Tongue (tissue), 2 donors: ENCODE measurements around the gene MYO1E. TPM values are rescaled to one million over a fixed set of nuclear protein-coding genes. Genes with fewer than 3 reads are reported as not detected.

Experiments
- DNase-seq: peaks from one replicate; pipeline ENCODE4 v3.0.0-alpha.2; 2015
- total RNA-seq: library from RNA; depleted of rRNA; stranded (reverse); fragments of >200 nt; gene quantifications from one replicate; pipeline ENCODE4 v1.2.3, GENCODE V29; 2014

MYO1E gene
- total RNA-seq, 1 donor from 2014 or later, result 66.6 TPM

DNA sequence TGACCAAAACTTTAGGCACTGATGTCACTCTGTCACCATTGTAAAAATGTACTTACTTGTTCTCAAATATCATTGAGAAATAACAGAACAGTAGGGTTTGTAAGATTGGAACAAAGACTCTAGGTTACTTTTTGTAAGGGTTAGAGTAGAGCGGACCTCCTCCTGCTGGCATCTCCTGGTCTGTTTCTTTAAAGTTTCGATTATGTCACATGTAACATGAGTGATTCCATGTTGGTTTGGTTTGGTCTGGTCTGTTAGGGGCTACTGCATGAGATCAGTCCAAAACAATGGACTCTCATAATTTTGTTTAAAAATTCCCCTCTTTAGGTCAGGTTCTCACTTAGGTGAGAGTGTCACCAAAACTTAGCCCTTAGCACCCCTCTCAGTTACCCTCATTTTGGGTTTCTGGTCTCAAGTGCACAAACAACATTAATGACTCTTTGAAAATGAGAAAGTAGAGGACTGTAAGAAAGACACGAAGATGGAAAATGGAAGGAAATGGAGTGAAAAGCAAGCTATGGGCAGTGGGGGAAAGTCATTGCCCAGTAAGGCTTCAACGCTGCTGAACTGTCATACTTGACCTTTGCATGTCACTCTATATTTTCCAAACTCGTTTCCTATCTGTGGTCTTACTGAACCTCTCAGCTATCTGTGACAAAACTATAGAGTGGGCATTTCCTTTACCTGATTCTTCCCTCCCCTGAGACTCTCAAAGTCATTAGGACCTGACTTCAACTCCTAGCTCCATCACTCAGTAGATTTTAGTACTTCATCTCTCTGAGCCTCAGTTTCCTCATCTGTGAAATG lies 113.3 kb downstream of the MYO1E start:
- no peak for DNase-seq

DNA sequence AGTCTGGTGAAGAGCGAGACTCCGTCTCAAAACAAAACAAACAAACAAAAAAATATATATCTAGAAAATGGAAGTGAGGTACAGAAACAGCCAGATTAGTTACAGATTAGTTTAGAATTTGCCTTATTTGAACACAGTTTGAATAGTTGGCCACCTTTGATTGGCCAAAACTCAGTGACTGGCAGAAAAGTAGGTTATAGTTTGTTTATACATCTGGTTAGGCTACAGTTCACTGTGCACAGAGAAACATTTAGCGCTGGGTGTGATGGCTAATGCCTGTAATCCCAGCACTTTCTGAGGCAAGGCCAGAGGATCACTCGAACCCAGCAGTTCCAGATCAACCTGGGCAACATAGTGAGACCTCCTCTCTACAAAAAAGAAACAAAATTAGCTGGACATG lies 114.4 kb downstream of the MYO1E start:
- DNase-seq, result no peak

DNA sequence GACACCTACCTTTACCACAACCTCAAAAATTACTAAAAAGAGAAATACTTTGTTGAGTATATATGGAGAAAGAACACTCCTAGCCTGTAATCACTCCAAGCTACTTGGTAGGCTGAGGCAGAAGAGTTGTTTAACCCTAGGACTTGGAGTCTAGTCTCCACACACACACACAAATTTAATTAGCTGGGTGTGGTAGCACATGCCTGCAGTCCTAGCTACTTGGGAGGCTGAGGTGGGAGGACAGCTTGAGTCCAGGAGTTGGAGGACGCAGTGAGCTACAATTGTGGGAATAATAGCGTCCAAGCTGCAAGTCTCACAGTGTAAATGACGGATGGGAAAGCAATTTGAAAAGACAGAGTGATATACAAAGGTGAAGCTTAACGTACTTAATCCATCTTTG lies 115.5 kb downstream of the MYO1E start:
- no peak for DNase-seq

GRCh38 chr15:59256482-59256881 lies 116.2 kb downstream of the MYO1E start:
- no peak for DNase-seq

- no peak for DNase-seq
Measured at GRCh38 chr15:59255680-59256336, 116.9 kb downstream of the MYO1E start.

GRCh38 chr15:59252137-59252536 lies 120.5 kb downstream of the MYO1E start:
- no peak for DNase-seq

DNA sequence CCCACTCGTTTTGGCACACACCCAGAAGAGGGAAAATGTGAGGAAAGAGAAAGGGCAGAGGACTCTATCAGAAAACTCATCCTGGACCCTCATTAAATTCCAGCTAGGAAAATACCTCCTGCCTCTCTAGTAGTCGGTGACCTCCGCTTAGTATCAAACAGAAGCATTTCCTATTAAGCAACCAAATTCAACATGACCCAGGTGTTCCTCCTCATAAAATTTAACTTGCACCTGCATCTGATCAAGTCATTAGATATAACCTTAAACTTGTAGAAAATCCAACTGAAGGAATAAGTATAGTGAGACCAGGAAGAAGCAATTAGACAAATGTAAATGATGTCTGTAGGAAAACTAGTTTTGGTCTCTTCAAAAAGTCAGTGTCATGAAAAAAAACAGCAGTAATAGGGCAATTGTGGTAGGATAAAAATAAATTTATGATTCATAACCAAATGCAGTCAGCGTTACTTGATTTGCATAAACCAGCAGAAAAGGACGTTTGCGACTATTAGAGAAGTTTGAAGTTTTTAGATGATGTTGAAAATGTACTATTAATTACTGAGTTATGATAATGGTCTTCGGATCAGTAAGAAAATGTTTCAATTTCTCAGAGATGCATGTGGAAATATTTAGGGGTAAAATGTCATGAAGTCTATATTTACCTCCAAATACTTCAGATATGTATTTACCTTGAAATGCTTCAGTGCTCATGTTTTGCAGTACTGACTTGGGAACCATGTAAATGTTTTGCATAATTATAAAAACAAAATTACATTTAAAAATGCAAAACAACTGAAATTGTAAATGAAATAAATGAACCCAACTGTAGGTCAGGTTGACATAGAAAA lies 121.4 kb downstream of the MYO1E start:
- no peak for DNase-seq

- no peak for DNase-seq
Measured at GRCh38 chr15:59250249-59250648, 122.4 kb downstream of the MYO1E start.

DNA sequence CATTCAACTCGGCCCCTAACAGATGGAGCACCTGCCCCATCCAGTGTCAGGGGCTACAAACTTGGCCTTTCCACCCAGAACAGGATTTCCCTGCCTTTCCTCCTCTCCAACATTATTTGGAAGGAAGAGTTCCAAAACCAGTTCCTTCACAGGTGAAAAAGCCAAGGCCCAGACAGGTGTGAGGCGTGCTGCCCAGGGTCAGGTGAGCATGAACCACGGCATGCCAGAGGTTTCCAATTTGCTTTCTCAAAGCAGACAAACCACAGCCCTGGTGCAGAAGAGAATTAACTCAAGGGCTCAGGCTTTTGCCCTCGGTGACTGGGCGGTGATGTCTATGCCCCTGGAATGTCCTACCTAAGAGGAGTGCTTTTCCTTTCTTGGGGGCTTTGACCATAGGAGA lies 122.9 kb downstream of the MYO1E start:
- no peak for DNase-seq

GRCh38 chr15:59247364-59247763 lies 125.3 kb downstream of the MYO1E start:
- peak; percentile 65 for DNase-seq

DNA sequence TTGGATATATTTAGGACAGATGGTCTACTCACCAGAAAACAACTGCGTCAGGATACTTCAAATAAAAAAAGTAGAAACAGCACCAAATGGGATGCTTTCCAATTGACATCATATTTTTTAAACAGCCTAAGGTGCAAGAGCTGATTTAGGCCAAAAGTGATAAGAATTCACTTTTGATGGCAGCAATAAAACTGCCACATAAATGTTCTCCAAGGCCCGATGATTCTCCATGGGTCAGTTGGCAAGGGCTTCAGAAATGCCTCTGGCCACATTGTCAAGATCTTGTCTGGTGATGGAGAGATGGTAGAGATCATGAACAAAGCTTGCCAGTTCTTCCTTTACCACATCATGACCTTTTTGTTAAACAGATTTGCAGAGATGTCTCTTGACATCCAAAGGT lies 127.1 kb downstream of the MYO1E start:
- DNase-seq, result no peak

DNA sequence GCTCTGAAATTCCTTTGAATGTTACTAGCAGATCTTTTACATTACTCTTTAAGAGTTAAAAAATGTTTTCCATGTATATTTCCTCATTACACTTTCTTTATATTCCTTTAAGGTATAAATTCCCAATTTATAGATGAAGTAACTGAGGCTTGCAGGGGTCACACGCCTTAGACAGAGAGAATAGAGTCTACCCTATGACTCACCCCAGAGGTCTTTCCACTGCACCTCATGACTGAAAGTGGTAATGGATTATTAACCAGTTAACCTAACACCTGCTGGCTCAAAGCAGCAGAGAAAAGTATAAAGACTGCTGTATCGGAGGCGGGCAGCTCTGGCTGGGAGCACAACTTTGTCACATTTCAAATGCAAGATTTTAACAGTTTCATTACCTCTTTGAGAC lies 128.3 kb downstream of the MYO1E start:
- no peak for DNase-seq

GRCh38 chr15:59243622-59244021 lies 129.0 kb downstream of the MYO1E start:
- DNase-seq, result no peak

DNA sequence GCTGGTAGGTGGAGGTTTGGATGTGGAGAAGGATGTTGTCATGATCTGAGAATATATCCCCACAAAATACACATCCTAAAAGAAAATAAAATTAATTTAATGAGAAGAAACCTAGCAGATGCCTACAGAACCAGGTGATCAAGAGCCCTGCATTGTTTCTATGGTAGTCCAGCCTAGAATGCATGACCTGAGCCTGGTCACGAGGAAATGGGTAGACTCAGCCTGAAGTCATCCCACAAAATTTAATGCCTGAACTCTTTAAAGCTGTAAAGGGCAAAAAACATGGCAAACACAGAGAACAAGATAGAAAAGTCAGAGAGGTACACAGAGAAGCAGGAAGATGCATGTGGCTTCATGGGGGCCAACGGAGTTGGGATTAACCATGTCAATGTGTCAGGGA lies 130.0 kb downstream of the MYO1E start:
- no peak for DNase-seq

- DNase-seq, result no peak
Measured at GRCh38 chr15:59240036-59240435, 132.6 kb downstream of the MYO1E start.

- DNase-seq, result no peak
Measured at GRCh38 chr15:59237924-59238331, 134.7 kb downstream of the MYO1E start.

GRCh38 chr15:59237119-59237855 lies 135.4 kb downstream of the MYO1E start:
- DNase-seq, result no peak

DNA sequence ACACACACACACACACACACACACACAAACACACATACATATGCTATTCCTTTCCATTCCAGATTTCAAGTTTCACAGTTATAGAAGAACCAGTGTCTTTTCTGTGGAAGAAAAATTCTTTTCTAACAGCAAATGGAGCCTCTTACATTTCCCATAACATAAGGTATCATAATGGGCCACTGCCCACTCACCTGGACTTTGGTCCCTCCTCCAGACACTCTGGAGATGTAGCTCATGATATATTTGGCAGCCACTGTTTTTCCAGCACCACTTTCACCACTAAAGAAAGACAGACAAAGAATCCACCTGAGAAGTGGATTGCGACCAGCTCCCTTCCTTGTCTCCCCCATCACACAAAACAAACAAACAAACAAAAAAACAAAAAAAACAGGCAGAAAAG lies 136.3 kb downstream of the MYO1E start:
- DNase-seq, result no peak

DNA sequence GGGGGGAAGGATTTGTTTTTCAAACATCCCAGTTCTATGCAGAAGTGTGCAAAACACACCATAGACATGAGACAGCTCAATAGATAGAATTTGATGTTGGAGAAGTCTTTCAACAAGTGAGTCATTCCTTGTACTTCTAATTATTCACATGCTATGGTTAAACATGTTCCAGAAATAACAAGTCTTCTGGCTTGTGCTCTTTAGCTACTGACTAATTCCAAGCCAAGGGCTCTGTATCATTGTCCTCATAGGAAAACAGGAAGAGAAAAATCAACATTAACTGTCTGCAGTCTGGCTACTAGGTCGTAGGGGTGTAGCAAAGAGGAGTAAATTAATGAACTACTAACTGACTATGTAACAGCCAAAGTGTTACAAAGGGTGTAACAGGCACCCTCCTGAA lies 140.2 kb downstream of the MYO1E start:
- DNase-seq, result peak; percentile 15

- DNase-seq, result peak; percentile 2
Measured at GRCh38 chr15:59230531-59231055, 142.1 kb downstream of the MYO1E start.

- DNase-seq, result no peak
Measured at GRCh38 chr15:59229453-59229852, 143.2 kb downstream of the MYO1E start.

GRCh38 chr15:59229015-59229414 lies 143.7 kb downstream of the MYO1E start:
- no peak for DNase-seq
